ENCODE data around the gene CERK. TPM values are rescaled to one million over a fixed set of nuclear protein-coding genes. Genes with fewer than 3 reads are reported as not detected.

Gene CERK
- total and polyA plus RNA-seq, 4 donors, result 7.9 to 24.3 (median 10.2) TPM

- H3K27ac ChIP-seq (ENCODE audit: low read depth in 1 of 2, low read length in 2 of 2), result no peak overlapping the region
- no peaks in the 10 kb centered on the region for H3K9me3 ChIP-seq (ENCODE audit: control insufficient read depth in 4 of 4, low read length in 3 of 4)
- H3K9ac ChIP-seq (ENCODE audit: low read depth in 1 of 2, low read length in 2 of 2), result no peak overlapping the region
- no peak overlapping the region for H3K4me3 ChIP-seq (ENCODE audit: low read depth in 1 of 3, low read length in 3 of 3)
- H3K36me3 ChIP-seq (ENCODE audit: control insufficient read depth in 4 of 4, insufficient read depth in 3 of 4, low read depth in 1 of 4, low read length in 3 of 4), result peaks cover 13 to 54% (median 19%) of the 10 kb centered on the region in 4 donors
- TF ChIP-seq FOXA2 (IDR thresholded peaks at IDR 0.05) (no peak), HNF4G (IDR thresholded peaks at IDR 0.05) (no peak), RAD21 (IDR thresholded peaks at IDR 0.05) (no peak), FOXA1 (IDR thresholded peaks at IDR 0.05) (no peak)
- TF ChIP-seq, protein P1, sequence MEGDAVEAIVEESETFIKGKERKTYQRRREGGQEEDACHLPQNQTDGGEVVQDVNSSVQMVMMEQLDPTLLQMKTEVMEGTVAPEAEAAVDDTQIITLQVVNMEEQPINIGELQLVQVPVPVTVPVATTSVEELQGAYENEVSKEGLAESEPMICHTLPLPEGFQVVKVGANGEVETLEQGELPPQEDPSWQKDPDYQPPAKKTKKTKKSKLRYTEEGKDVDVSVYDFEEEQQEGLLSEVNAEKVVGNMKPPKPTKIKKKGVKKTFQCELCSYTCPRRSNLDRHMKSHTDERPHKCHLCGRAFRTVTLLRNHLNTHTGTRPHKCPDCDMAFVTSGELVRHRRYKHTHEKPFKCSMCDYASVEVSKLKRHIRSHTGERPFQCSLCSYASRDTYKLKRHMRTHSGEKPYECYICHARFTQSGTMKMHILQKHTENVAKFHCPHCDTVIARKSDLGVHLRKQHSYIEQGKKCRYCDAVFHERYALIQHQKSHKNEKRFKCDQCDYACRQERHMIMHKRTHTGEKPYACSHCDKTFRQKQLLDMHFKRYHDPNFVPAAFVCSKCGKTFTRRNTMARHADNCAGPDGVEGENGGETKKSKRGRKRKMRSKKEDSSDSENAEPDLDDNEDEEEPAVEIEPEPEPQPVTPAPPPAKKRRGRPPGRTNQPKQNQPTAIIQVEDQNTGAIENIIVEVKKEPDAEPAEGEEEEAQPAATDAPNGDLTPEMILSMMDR (IDR thresholded peaks at IDR 0.05; ENCODE audit: low read depth, low read length, missing input control), result no peak
- no peaks in the 10 kb centered on the region for H3K27me3 ChIP-seq (ENCODE audit: control insufficient read depth in 4 of 4, insufficient read depth in 4 of 4, low read length in 3 of 4)
- DNase-seq (ENCODE audit: low spot score), result no peak
- WGBS, result 84% methylated on average over 19 of the region's 19 CpGs
- H3K4me1 ChIP-seq (ENCODE audit: control insufficient read depth in 4 of 4, insufficient read depth in 4 of 4, low read length in 3 of 4), result peaks cover 0 to 5% (median under 1%) of the 10 kb centered on the region in 4 donors
Observed at GRCh38 chr22:46674367-46674781, 63.7 kb downstream of the CERK start.

DNA sequence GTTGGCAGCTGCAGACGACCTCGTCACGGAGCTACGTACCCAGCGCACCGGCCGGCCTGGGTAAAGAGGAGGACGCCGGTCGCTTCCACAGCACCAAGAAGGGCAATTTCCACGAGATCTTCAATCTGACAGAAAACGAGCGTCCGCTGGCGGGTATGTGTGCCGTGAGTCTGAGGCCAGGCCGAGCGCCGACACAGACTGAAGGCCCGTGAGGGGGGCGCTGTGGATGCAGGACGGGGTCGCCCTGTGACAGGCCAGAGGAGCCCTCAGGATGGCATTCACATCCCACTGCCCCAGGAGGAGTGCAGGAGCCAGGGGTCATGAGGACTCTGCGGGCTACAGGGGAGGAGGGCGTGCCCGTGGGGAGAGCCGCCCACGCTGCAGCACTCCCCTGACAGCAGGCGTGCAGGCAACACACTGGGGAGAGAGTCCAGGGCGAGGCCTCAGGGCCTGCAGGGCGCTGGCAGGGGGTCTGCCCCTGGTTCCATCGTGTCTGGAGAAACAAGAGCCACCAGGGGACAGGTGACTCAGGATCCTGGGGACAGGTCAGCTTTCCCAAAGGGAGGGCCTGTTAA, 64.3 kb downstream of the CERK start:
- Histone ChIP-seq H3K27me3 (ENCODE audit: control insufficient read depth in 4 of 4, insufficient read depth in 4 of 4, low read length in 3 of 4) (no peaks in the 10 kb centered on the region), H3K27ac (ENCODE audit: low read depth in 1 of 2, low read length in 2 of 2) (no peak overlapping the region), H3K4me3 (ENCODE audit: low read depth in 1 of 3, low read length in 3 of 3) (no peak overlapping the region), H3K4me1 (ENCODE audit: control insufficient read depth in 4 of 4, insufficient read depth in 4 of 4, low read length in 3 of 4) (peaks cover 0 to 5% (median under 1%) of the 10 kb centered on the region in 4 donors), H3K9me3 (ENCODE audit: control insufficient read depth in 4 of 4, low read length in 3 of 4) (no peaks in the 10 kb centered on the region), H3K9ac (ENCODE audit: low read depth in 1 of 2, low read length in 2 of 2) (no peak overlapping the region), H3K36me3 (ENCODE audit: control insufficient read depth in 4 of 4, insufficient read depth in 3 of 4, low read depth in 1 of 4, low read length in 3 of 4) (peaks cover 17 to 58% (median 23%) of the 10 kb centered on the region in 4 donors)
- DNase-seq (ENCODE audit: low spot score), result no peak
- no peak for TF ChIP-seq NR2F2 (IDR thresholded peaks at IDR 0.05)
- TF ChIP-seq FOXA1 (IDR thresholded peaks at IDR 0.05), result no peak
- 91% methylated on average over 32 of the region's 32 CpGs for WGBS

DNA sequence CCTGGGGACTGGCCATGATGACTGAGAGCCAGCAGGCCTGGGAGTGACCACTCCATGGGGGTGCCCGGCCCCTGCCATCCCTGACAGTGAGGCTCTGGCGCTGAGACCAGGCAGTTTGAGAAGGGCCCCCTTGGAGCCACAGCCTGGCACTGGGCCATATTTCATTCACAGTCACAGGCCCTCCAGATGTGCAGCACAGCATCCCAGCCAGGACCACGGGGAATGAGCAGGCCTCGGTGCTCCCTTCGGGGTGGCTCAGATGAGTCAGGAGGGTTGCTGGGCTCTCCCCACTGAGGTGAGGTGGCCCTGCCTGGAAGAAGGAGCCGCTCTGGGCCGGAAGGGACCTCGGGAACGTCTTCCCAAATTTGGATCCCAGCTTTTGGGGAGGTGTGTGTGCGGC, 64.8 kb downstream of the CERK start:
- H3K9ac ChIP-seq (ENCODE audit: low read depth in 1 of 2, low read length in 2 of 2), result no peak overlapping the region
- peaks cover 21 to 62% (median 26%) of the 10 kb centered on the region in 4 donors for H3K36me3 ChIP-seq (ENCODE audit: control insufficient read depth in 4 of 4, insufficient read depth in 3 of 4, low read depth in 1 of 4, low read length in 3 of 4)
- H3K4me1 ChIP-seq (ENCODE audit: control insufficient read depth in 4 of 4, insufficient read depth in 4 of 4, low read length in 3 of 4), result peaks cover 0 to 5% (median under 1%) of the 10 kb centered on the region in 4 donors
- no peaks in the 10 kb centered on the region for H3K9me3 ChIP-seq (ENCODE audit: control insufficient read depth in 4 of 4, low read length in 3 of 4)
- no peak for DNase-seq (ENCODE audit: low spot score)
- H3K27me3 ChIP-seq (ENCODE audit: control insufficient read depth in 4 of 4, insufficient read depth in 4 of 4, low read length in 3 of 4), result no peaks in the 10 kb centered on the region
- TF ChIP-seq JUND (IDR thresholded peaks at IDR 0.05) (no peak), YY1 (IDR thresholded peaks at IDR 0.05) (no peak)
- no peak overlapping the region for H3K4me3 ChIP-seq (ENCODE audit: low read depth in 1 of 3, low read length in 3 of 3)
- H3K27ac ChIP-seq (ENCODE audit: low read depth in 1 of 2, low read length in 2 of 2), result no peak overlapping the region
- WGBS, result 94% methylated on average over 10 of the region's 10 CpGs

GRCh38 chr22:46672731-46673130, 65.3 kb downstream of the CERK start:
- Histone ChIP-seq H3K4me3 (ENCODE audit: low read depth in 1 of 3, low read length in 3 of 3) (no peak overlapping the region), H3K36me3 (ENCODE audit: control insufficient read depth in 4 of 4, insufficient read depth in 3 of 4, low read depth in 1 of 4, low read length in 3 of 4) (peaks cover 18 to 64% (median 29%) of the 10 kb centered on the region in 4 donors), H3K4me1 (ENCODE audit: control insufficient read depth in 4 of 4, insufficient read depth in 4 of 4, low read length in 3 of 4) (peaks cover 0 to 5% (median under 1%) of the 10 kb centered on the region in 4 donors), H3K27me3 (ENCODE audit: control insufficient read depth in 4 of 4, insufficient read depth in 4 of 4, low read length in 3 of 4) (no peaks in the 10 kb centered on the region), H3K9ac (ENCODE audit: low read depth in 1 of 2, low read length in 2 of 2) (no peak overlapping the region), H3K9me3 (ENCODE audit: control insufficient read depth in 4 of 4, low read length in 3 of 4) (no peaks in the 10 kb centered on the region), H3K27ac (ENCODE audit: low read depth in 1 of 2, low read length in 2 of 2) (no peak overlapping the region)
- DNase-seq (ENCODE audit: low spot score), result no peak
- TF ChIP-seq HNF4G (IDR thresholded peaks at IDR 0.05), result no peak
- TF ChIP-seq RAD21 (IDR thresholded peaks at IDR 0.05), result no peak
- TF ChIP-seq NR2F2 (IDR thresholded peaks at IDR 0.05), result no peak
- 85% methylated on average over 18 of the region's 18 CpGs for WGBS
